ENCODE results near the gene MDFIC.

Gene MDFIC

GRCh38 chr7:115043605-115044004, 121.7 kb downstream of the MDFIC start:
- no peaks in the 10 kb centered on the region for H3K36me3 ChIP-seq
- TF ChIP-seq, protein P1, sequence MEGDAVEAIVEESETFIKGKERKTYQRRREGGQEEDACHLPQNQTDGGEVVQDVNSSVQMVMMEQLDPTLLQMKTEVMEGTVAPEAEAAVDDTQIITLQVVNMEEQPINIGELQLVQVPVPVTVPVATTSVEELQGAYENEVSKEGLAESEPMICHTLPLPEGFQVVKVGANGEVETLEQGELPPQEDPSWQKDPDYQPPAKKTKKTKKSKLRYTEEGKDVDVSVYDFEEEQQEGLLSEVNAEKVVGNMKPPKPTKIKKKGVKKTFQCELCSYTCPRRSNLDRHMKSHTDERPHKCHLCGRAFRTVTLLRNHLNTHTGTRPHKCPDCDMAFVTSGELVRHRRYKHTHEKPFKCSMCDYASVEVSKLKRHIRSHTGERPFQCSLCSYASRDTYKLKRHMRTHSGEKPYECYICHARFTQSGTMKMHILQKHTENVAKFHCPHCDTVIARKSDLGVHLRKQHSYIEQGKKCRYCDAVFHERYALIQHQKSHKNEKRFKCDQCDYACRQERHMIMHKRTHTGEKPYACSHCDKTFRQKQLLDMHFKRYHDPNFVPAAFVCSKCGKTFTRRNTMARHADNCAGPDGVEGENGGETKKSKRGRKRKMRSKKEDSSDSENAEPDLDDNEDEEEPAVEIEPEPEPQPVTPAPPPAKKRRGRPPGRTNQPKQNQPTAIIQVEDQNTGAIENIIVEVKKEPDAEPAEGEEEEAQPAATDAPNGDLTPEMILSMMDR (IDR thresholded peaks at IDR 0.05; ENCODE audit: low read depth, low read length) = no peak
- no peaks in the 10 kb centered on the region for H3K27me3 ChIP-seq (ENCODE audit: insufficient read depth, low read depth, severe bottlenecking)
- no peak overlapping the region for H3K27ac ChIP-seq
- DNase-seq = no peak
- no peak overlapping the region for H3K4me3 ChIP-seq (ENCODE audit: low read depth, low read length)
- H3K9me3 ChIP-seq (ENCODE audit: severe bottlenecking) = no peaks in the 10 kb centered on the region

DNA sequence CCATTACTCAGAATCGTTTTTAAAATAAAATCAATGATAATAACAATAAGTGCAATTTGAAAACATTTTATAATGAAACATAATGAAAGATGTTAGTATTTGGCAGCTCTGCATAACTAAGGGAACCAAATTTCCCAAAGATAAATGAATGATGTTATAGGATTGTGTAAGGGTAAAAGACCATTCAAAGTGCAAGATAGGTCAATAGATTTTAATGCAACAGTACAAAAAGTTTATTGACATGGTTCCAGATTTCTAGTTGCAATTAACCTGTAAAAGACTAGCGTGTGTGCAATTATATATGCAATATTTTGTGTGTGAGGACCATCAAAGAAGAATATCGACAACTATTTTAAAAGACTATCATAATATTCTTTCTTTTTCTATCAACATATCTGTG, 122.3 kb downstream of the MDFIC start:
- H3K27ac ChIP-seq = no peak overlapping the region
- no peak for DNase-seq
- no peaks in the 10 kb centered on the region for H3K36me3 ChIP-seq
- H3K4me3 ChIP-seq (ENCODE audit: low read depth, low read length) = no peak overlapping the region
- no peaks in the 10 kb centered on the region for H3K27me3 ChIP-seq (ENCODE audit: insufficient read depth, low read depth, severe bottlenecking)
- TF ChIP-seq, protein P1 (IDR thresholded peaks at IDR 0.05; ENCODE audit: low read depth, low read length) = no peak
- H3K9me3 ChIP-seq (ENCODE audit: severe bottlenecking) = no peaks in the 10 kb centered on the region

DNA sequence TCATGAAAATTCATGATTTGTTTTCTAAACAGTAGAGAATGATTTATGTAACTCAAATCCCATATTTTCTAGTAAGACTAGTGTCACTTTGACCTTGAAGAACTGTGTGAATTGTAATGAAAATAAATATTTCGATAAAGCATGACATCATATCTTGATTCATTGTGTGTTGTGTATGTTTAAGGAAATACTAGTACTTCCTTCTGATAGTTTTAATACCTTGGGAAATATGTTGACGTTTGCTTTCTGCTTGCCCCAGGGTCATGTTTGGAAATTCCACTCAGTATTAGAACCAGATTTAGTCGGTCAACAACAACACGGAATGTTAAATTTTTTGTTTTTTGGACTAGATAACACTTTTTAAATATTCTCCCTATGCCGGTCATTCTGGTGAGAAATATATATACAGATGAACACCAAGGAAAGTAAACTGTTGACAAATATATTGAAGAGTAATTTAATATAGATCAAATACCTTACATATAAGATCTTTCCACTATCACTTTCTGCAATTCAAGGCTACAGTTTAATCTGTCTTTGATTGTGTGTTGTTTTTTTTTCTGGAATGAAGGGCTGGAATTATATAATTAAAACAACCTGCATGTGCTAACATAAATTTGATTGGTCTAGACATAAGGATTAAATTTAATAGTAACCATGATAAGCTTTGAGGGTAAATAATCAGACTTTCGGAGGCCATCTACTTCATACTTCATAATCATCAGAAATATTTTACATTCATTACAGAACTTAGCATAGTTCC, 126.2 kb downstream of the MDFIC start:
- TF ChIP-seq, protein P1 (IDR thresholded peaks at IDR 0.05; ENCODE audit: low read depth, low read length) = no peak
- no peaks in the 10 kb centered on the region for H3K9me3 ChIP-seq (ENCODE audit: severe bottlenecking)
- no peaks in the 10 kb centered on the region for H3K27me3 ChIP-seq (ENCODE audit: insufficient read depth, low read depth, severe bottlenecking)
- no peaks in the 10 kb centered on the region for H3K36me3 ChIP-seq
- no peak overlapping the region for H3K4me3 ChIP-seq (ENCODE audit: low read depth, low read length)
- H3K27ac ChIP-seq = no peak overlapping the region
- no peak for DNase-seq

DNA sequence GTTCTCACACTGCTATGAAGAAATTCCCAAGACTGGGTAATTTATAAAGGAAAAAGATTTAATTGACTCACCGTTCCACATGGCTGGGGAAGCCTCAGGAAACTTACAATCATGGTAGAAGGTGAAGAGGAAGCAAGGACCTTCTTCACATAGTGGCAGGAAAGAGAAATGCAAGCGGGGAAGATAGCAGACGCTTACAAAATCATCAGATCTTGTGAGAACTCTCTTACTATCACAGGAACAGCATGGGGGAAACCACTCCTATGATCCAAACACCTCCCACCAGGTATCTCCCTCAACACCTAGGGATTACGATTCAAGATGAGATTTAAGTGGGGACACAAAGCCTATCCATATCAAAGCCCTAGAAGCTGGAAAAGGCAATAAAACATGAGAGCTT, 130.8 kb downstream of the MDFIC start:
- no peaks in the 10 kb centered on the region for H3K36me3 ChIP-seq
- H3K27ac ChIP-seq = no peak overlapping the region
- TF ChIP-seq, protein P1 (IDR thresholded peaks at IDR 0.05; ENCODE audit: low read depth, low read length) = no peak
- no peak overlapping the region for H3K4me3 ChIP-seq (ENCODE audit: low read depth, low read length)
- DNase-seq = no peak
- no peaks in the 10 kb centered on the region for H3K27me3 ChIP-seq (ENCODE audit: insufficient read depth, low read depth, severe bottlenecking)
- H3K9me3 ChIP-seq (ENCODE audit: severe bottlenecking) = no peaks in the 10 kb centered on the region

DNA sequence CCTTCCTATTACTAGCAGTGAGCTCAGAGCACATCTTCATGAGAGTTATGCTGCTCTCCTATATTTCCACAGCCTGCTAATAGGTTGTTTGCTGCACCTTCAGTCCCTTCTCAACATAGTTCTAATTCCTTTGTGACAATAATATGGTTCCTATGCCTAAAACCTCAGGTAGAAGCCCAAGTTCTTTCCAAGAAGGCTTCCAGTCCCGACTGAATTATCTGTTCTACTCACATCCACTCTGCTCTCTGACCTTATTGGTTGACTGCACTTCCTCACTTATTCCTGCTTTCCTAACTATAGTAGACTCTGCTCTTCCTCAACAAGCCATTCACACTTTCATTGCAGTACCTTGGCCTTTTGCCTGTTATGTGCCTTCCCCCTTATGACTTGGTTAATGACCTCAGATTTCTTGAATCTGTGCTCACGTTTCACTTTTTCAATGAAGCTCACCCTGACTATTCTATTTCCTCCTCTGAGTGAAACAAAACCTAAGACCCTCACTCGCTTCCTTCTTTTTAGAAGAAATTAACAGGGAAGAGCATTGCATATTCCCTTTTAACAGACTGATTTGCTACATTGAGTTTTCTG, 132.7 kb downstream of the MDFIC start:
- TF ChIP-seq, protein P1 (IDR thresholded peaks at IDR 0.05; ENCODE audit: low read depth, low read length) = no peak
- H3K27ac ChIP-seq = no peak overlapping the region
- no peak for DNase-seq

More for the DNA sequence above, 132.7 kb downstream of the MDFIC start:
- no peak overlapping the region for H3K4me3 ChIP-seq (ENCODE audit: low read depth, low read length)
- no peaks in the 10 kb centered on the region for H3K27me3 ChIP-seq (ENCODE audit: insufficient read depth, low read depth, severe bottlenecking)
- no peaks in the 10 kb centered on the region for H3K36me3 ChIP-seq
- H3K9me3 ChIP-seq (ENCODE audit: severe bottlenecking) = no peaks in the 10 kb centered on the region
